HCT116 (cell line): ENCODE measurements around the gene DCAF5. TPM values are rescaled to one million over a fixed set of nuclear protein-coding genes. Genes with fewer than 3 reads are reported as not detected.

ENCODE experiments used
- ATAC-seq: fragments of 200-7000 bp; cut with Tn5 transposase; 2 replicates; pipeline ENCODE4 v1.9.1; 2020; ENCODE audit warnings: mild to moderate bottlenecking, moderate library complexity
- BruUV-seq: library from RNA; stranded (reverse); fragments of 400-500 nt; replicated peaks from 2 replicates; lab custom pipeline; 2021; lab: Mats Ljungman, UMichigan
- CTCF ChIA-PET: fragments of 300-600 bp; sonication (Branson Sonifier 250); formaldehyde crosslinking; loops from one replicate; lab custom pipeline; 2021; ENCODE audit warnings: antibody characterized with exemption; lab: Charles Lee
- POLR2A ChIA-PET: fragments of 300-600, 350-600 bp; sonication (Branson Sonifier 250); formaldehyde crosslinking; loops from one replicate; lab custom pipeline; 2021; ENCODE audit warnings: antibody characterized with exemption; lab: Charles Lee
- RAD21 ChIA-PET, 2 experiments: fragments of 300-600 bp; sonication (Branson Sonifier 250); formaldehyde crosslinking; loops; one replicate each; lab custom pipeline; 2023; ENCODE audit warnings: low total read pairs in 2 of 2; ENCODE audit not compliant: uncharacterized antibody in 2 of 2, unreplicated experiment in 2 of 2, low non-redundant PET in 1 of 2; lab: Charles Lee
- DNase-seq: peaks from one replicate; pipeline ENCODE4 v3.0.0-alpha.2; 2010; ENCODE audit warnings: low read depth, low spot score
- H2AFZ ChIP-seq: fragments of 200-600 bp; shearing (Covaris generic), sonication (generic); 2 replicates; pipeline ENCODE4 v1.6.1; 2017; ENCODE audit warnings: low read depth, mixed run types, mixed read lengths, antibody characterized with exemption, low read length; ENCODE audit not compliant: poor library complexity, severe bottlenecking
- H3K27ac ChIP-seq: 2 replicates; pipeline ENCODE4 v1.5.1; 2012; ENCODE audit warnings: low read depth, low read length
- H3K27me3 ChIP-seq: fragments of 200-600 bp; sonication (generic); 2 replicates; pipeline ENCODE4 v1.6.1; 2016; ENCODE audit warnings: mixed run types, low read length, mixed read lengths; ENCODE audit not compliant: insufficient read depth
- H3K36me3 ChIP-seq, 2 experiments: fragments of 200-500 bp in 1 of 2; fragments of 200-600 bp in 1 of 2; sonication (Bioruptor generic) in 1 of 2; sonication (generic) in 1 of 2; 2 replicates each; pipeline versions ENCODE4 v1.5.1 to v1.6.1; 2014 to 2016; ENCODE audit warnings: low read length in 2 of 2, inconsistent platforms in 1 of 2, mixed read lengths in 1 of 2, mixed run types in 1 of 2; ENCODE audit not compliant: insufficient read depth in 2 of 2, control insufficient read depth in 1 of 2
- H3K4me1 ChIP-seq, 2 experiments: fragments of 200-600 bp in 1 of 2; sonication (generic) in 1 of 2; 2 replicates each; pipeline versions ENCODE4 v1.5.1 to v1.6.1; 2012 to 2017; ENCODE audit warnings: low read length in 2 of 2, inconsistent platforms in 1 of 2, mild to moderate bottlenecking in 1 of 2, mixed read lengths in 1 of 2, mixed run types in 1 of 2, moderate library complexity in 1 of 2; ENCODE audit not compliant: insufficient read depth in 2 of 2, control insufficient read depth in 1 of 2
- H3K4me2 ChIP-seq: fragments of 200-600 bp; sonication (generic); 2 replicates; pipeline ENCODE4 v1.6.1; 2017; ENCODE audit warnings: mixed run types, low read length, mixed read lengths
- H3K4me3 ChIP-seq, 2 experiments: fragments of 200-600 bp in 1 of 2; sonication (generic) in 1 of 2; replicated peaks in 1 of 2; 2 replicates each; pipeline ENCODE4 v1.5.1; 2011 to 2016; ENCODE audit warnings: low read length in 2 of 2, control low read depth in 1 of 2, low read depth in 1 of 2, mild to moderate bottlenecking in 1 of 2, mixed read lengths in 1 of 2, mixed run types in 1 of 2
- H3K79me2 ChIP-seq: fragments of 200-600 bp; sonication (generic); 2 replicates; pipeline ENCODE4 v1.6.1; 2017; ENCODE audit warnings: mild to moderate bottlenecking, mixed run types, low read length, moderate library complexity, mixed read lengths; ENCODE audit not compliant: insufficient read depth
- H3K9ac ChIP-seq: fragments of 200-600 bp; sonication (generic); 2 replicates; pipeline ENCODE4 v1.6.1; 2016; ENCODE audit warnings: low read length, mixed read lengths
- H3K9me2 ChIP-seq: fragments of 200-600 bp; sonication (generic), shearing (Covaris generic); 2 replicates; pipeline ENCODE4 v1.6.1; 2017; ENCODE audit warnings: mixed run types, mild to moderate bottlenecking, moderate library complexity; ENCODE audit not compliant: insufficient read depth
- H3K9me3 ChIP-seq, 2 experiments: fragments of 200-500 bp in 1 of 2; fragments of 200-600 bp in 1 of 2; sonication (Bioruptor generic) in 1 of 2; sonication (generic) in 1 of 2; 2 replicates each; pipeline ENCODE4 v1.6.1; 2014 to 2017; ENCODE audit warnings: low read length in 2 of 2, mixed read lengths in 2 of 2, inconsistent platforms in 1 of 2, low read depth in 1 of 2, mild to moderate bottlenecking in 1 of 2, mixed run types in 1 of 2, moderate library complexity in 1 of 2; ENCODE audit not compliant: control insufficient read depth in 1 of 2, insufficient read depth in 1 of 2
- H4K20me1 ChIP-seq: fragments of 200-600 bp; sonication (generic), shearing (Covaris generic); 2 replicates; pipeline ENCODE4 v1.6.1; 2017; ENCODE audit warnings: mixed run types, mild to moderate bottlenecking, moderate library complexity; ENCODE audit not compliant: insufficient read depth
- CTCF ChIP-seq, 3 experiments: fragments of 200-600 bp in 1 of 3; sonication (generic) in 1 of 3; IDR thresholded peaks in 2 of 3; conservative IDR thresholded peaks in 1 of 3; 2 replicates each; pipeline ENCODE4 v1.5.1; 2012 to 2017; ENCODE audit warnings: low read depth in 2 of 3, low read length in 2 of 3, antibody characterized with exemption in 1 of 3, borderline replicate concordance in 1 of 3, control low read depth in 1 of 3, mild to moderate bottlenecking in 1 of 3, mixed read lengths in 1 of 3, mixed run types in 1 of 3, moderate library complexity in 1 of 3; ENCODE audit not compliant: insufficient read depth in 1 of 3
- EZH2 ChIP-seq: fragments of 200-600 bp; sonication (generic); IDR thresholded peaks from 2 replicates; pipeline ENCODE4 v1.6.1; 2017; ENCODE audit warnings: antibody characterized with exemption, mixed run types
- JUND ChIP-seq: IDR thresholded peaks from 2 replicates; pipeline ENCODE4 v1.6.1; 2012
- MAX ChIP-seq: IDR thresholded peaks from 2 replicates; pipeline ENCODE4 v1.6.1; 2012
- POLR2A ChIP-seq: IDR thresholded peaks from 2 replicates; pipeline ENCODE4 v1.7.0; 2011; ENCODE audit warnings: borderline replicate concordance; ENCODE audit not compliant: insufficient read depth, insufficient read length; ENCODE audit errors: extremely low read depth
- POLR2AphosphoS5 ChIP-seq: IDR thresholded peaks from 2 replicates; pipeline ENCODE4 v1.6.1; 2011; ENCODE audit warnings: mild to moderate bottlenecking, low read depth, low read length, moderate library complexity
- SRF ChIP-seq: IDR thresholded peaks from 2 replicates; pipeline ENCODE4 v1.6.1; 2012; ENCODE audit warnings: low read depth
- ZFX ChIP-seq: fragments of 450-650 bp; IDR thresholded peaks from 2 replicates; pipeline ENCODE4 v1.6.1; 2017
- intact Hi-C: fragments of 100-400 bp; cut with micrococcal nuclease; formaldehyde crosslinking; loops from 2 replicates; pipeline ENCODE4 v1.10.0; 2022
- total RNA-seq: library from RNA; stranded (reverse); gene quantifications from one replicate; pipeline ENCODE4 v1.2.1, GENCODE V29; 2021; ENCODE audit not compliant: unreplicated experiment

The DCAF5 gene
- total RNA-seq, 1 experiment from 2014 or later: 27.1 TPM

GRCh38 chr14:69089046-69089445, 63.9 kb downstream of the DCAF5 start:
- H3K27ac ChIP-seq: no peak overlapping the region

More at GRCh38 chr14:69089046-69089445, 63.9 kb downstream of the DCAF5 start:
- Histone ChIP-seq H3K9me2 (no peaks in the 10 kb centered on the region), H3K36me3 (peaks cover 6 to 18% of the 10 kb centered on the region in 2 experiments; a peak in 2 of 4 replicates), H2AFZ (no peak overlapping the region), H3K9me3 (no peaks in the 10 kb centered on the region), H3K4me3 (no peak overlapping the region), H3K4me2 (no peak overlapping the region), H3K79me2 (no peaks in the 10 kb centered on the region), H3K9ac (no peak overlapping the region), H4K20me1 (no peaks in the 10 kb centered on the region), H3K4me1 (no peaks in the 10 kb centered on the region), H3K27me3 (no peaks in the 10 kb centered on the region)
- CTCF ChIA-PET: interaction anchor here (1.5 kb wide), 1 partner anchor 11 kb away, joined by 4 read pairs; no protein-coding TSS in a partner anchor
- ATAC-seq (no peak), DNase-seq (no peak)
- POLR2A ChIA-PET: no interaction called here
- RAD21 ChIA-PET: no interaction called here
- intact Hi-C loops: no loop called here
- no TSS peak for BruUV-seq
- TF ChIP-seq CTCF (IDR thresholded peaks at IDR 0.05 in 2 of 3, conservative IDR thresholded peaks at IDR 0.05 in 1 of 3; ENCODE audit: borderline replicate concordance in 1 of 3, insufficient read depth in 1 of 3, low read depth in 2 of 3, low read length in 2 of 3) (no peak), POLR2A (no peak), POLR2AphosphoS5 (no peak), SRF (no peak), EZH2 (no peak), ZFX (no peak), MAX (no peak), JUND (no peak)
